HEK293T (cell line): ENCODE results near the gene AGPAT4.
"Not testable (repeated sequence)": the region's sequence is repeated elsewhere in the genome, so short reads cannot be mapped to it uniquely, and the experiment has no call there.

Experiments used
- CTCF ChIA-PET: fragments of 350-600 bp; formaldehyde crosslinking; extraction: SDS; loops from one replicate; lab custom pipeline; 2021; ENCODE audit warnings: antibody characterized with exemption, inconsistent platforms; lab: Yijun Ruan, JAX
- POLR2A ChIA-PET: fragments of 350-600 bp; formaldehyde crosslinking; extraction: SDS; loops from one replicate; lab custom pipeline; 2020; ENCODE audit warnings: antibody characterized with exemption, inconsistent platforms; lab: Yijun Ruan, JAX
- DNase-seq: peaks from one replicate; pipeline ENCODE4 v3.0.0; 2012; ENCODE audit warnings: mixed read lengths; ENCODE audit errors: extremely low spot score
- ARNT ChIP-seq: fragments of 450-650 bp; IDR thresholded peaks from 2 replicates; pipeline ENCODE4 v1.6.1; 2017; ENCODE audit warnings: mild to moderate bottlenecking
- BHLHE40 ChIP-seq: fragments of 450-650 bp; IDR thresholded peaks from 2 replicates; pipeline ENCODE4 v1.6.1; 2016; ENCODE audit warnings: mild to moderate bottlenecking, moderate library complexity, borderline replicate concordance
- CTBP1 ChIP-seq: fragments of 450-650 bp; IDR thresholded peaks from 2 replicates; pipeline ENCODE4 v1.6.1; 2016; ENCODE audit warnings: borderline replicate concordance
- ELF4 ChIP-seq: fragments of 450-650 bp; IDR thresholded peaks from 2 replicates; pipeline ENCODE4 v1.6.1; 2017; ENCODE audit warnings: antibody characterized with exemption
- FOXA1 ChIP-seq: fragments of 450-650 bp; IDR thresholded peaks from 2 replicates; pipeline ENCODE4 v1.6.1; 2016; ENCODE audit warnings: mild to moderate bottlenecking
- FOXK2 ChIP-seq: fragments of 450-650 bp; IDR thresholded peaks from 2 replicates; pipeline ENCODE4 v1.6.1; 2016; ENCODE audit warnings: mild to moderate bottlenecking
- FOXM1 ChIP-seq: fragments of 450-650 bp; IDR thresholded peaks from 2 replicates; pipeline ENCODE4 v1.6.1; 2017; ENCODE audit warnings: mild to moderate bottlenecking, borderline replicate concordance
- HDGF ChIP-seq: fragments of 450-650 bp; IDR thresholded peaks from 2 replicates; pipeline ENCODE4 v1.6.1; 2017; ENCODE audit warnings: antibody characterized with exemption, borderline replicate concordance
- L3MBTL2 ChIP-seq: fragments of 450-650 bp; conservative IDR thresholded peaks from 2 replicates; pipeline ENCODE4 v1.6.1; 2016; ENCODE audit warnings: mild to moderate bottlenecking
- LEF1 ChIP-seq: fragments of 450-650 bp; IDR thresholded peaks from 2 replicates; pipeline ENCODE4 v1.6.1; 2017; ENCODE audit warnings: mild to moderate bottlenecking, borderline replicate concordance
- NFRKB ChIP-seq: fragments of 450-650 bp; IDR thresholded peaks from 2 replicates; pipeline ENCODE4 v1.6.1; 2016; ENCODE audit warnings: mild to moderate bottlenecking, moderate library complexity
- PKNOX1 ChIP-seq: fragments of 450-650 bp; IDR thresholded peaks from 2 replicates; pipeline ENCODE4 v1.6.1; 2016
- SP1 ChIP-seq: fragments of 450-650 bp; IDR thresholded peaks from 2 replicates; pipeline ENCODE4 v1.6.1; 2017
- SUZ12 ChIP-seq: fragments of 450-650 bp; IDR thresholded peaks from 2 replicates; pipeline ENCODE4 v1.6.1; 2016; ENCODE audit warnings: mild to moderate bottlenecking
- TARDBP ChIP-seq: fragments of 450-650 bp; IDR thresholded peaks from 2 replicates; pipeline ENCODE4 v1.6.1; 2016
- ZNF384 ChIP-seq: fragments of 450-650 bp; IDR thresholded peaks from 2 replicates; pipeline ENCODE4 v1.6.1; 2016

AGPAT4 gene

GRCh38 chr6:161228096-161228495, 45.8 kb downstream of the AGPAT4 start:
- no peak for TF ChIP-seq FOXM1
- no peak for TF ChIP-seq L3MBTL2
- TF ChIP-seq SP1, result no peak
- no peak for TF ChIP-seq ELF4
- no peak for TF ChIP-seq SUZ12
- POLR2A ChIA-PET, result no interaction called here
- no peak for DNase-seq
- CTCF ChIA-PET, result no interaction called here

GRCh38 chr6:161227004-161227960, 46.6 kb downstream of the AGPAT4 start:
- TF ChIP-seq LEF1, result no peak
- no peak for TF ChIP-seq HDGF
- no peak for TF ChIP-seq BHLHE40
- no peak for TF ChIP-seq SUZ12
- TF ChIP-seq ELF4, result no peak
- TF ChIP-seq PKNOX1, result no peak
- TF ChIP-seq CTBP1, result no peak
- TF ChIP-seq ZNF384, result no peak
- no peak for TF ChIP-seq FOXA1
- TF ChIP-seq FOXK2, result no peak
- no peak for TF ChIP-seq FOXM1
- TF ChIP-seq TARDBP, result no peak
- no peak for TF ChIP-seq SP1
- no peak for TF ChIP-seq NFRKB
- no peak for TF ChIP-seq L3MBTL2
- TF ChIP-seq ARNT, result no peak
- CTCF ChIA-PET, result no interaction called here
- POLR2A ChIA-PET, result no interaction called here
- no peak for DNase-seq

- TF ChIP-seq ELF4, result no peak
- DNase-seq, result no peak
- ChIA-PET CTCF (no interaction called here), POLR2A (no interaction called here)
Observed at GRCh38 chr6:161226009-161226964, 47.6 kb downstream of the AGPAT4 start.

- ChIA-PET CTCF (no interaction called here), POLR2A (no interaction called here)
- TF ChIP-seq TARDBP (no peak), SUZ12 (no peak), HDGF (no peak), NFRKB (no peak), BHLHE40 (no peak)
- no peak for DNase-seq
Observed at GRCh38 chr6:161225681-161226008, 48.2 kb downstream of the AGPAT4 start.

- DNase-seq, CTCF ChIA-PET, POLR2A ChIA-PET: not testable (repeated sequence)
Observed at GRCh38 chr6:161224951-161225680, 48.7 kb downstream of the AGPAT4 start.

- CTCF ChIA-PET, result no interaction called here
- no peak for DNase-seq
- POLR2A ChIA-PET, result no interaction called here
- TF ChIP-seq ZNF384 (no peak), FOXA1 (no peak), CTBP1 (no peak), ARNT (no peak), BHLHE40 (no peak), FOXK2 (no peak), SP1 (no peak), FOXM1 (no peak), SUZ12 (no peak), ELF4 (no peak), NFRKB (no peak), LEF1 (no peak), TARDBP (no peak), HDGF (no peak), L3MBTL2 (no peak)
Observed at GRCh38 chr6:161223646-161224045, 50.2 kb downstream of the AGPAT4 start.

GRCh38 chr6:161222706-161223234, 51.1 kb downstream of the AGPAT4 start:
- ChIA-PET CTCF (no interaction called here), POLR2A (no interaction called here)
- no peak for TF ChIP-seq L3MBTL2
- TF ChIP-seq FOXK2, result no peak
- TF ChIP-seq SP1, result no peak
- TF ChIP-seq HDGF, result no peak
- TF ChIP-seq ZNF384, result no peak
- no peak for TF ChIP-seq LEF1
- TF ChIP-seq FOXA1, result no peak
- no peak for TF ChIP-seq ARNT
- no peak for TF ChIP-seq PKNOX1
- no peak for TF ChIP-seq FOXM1
- no peak for TF ChIP-seq BHLHE40
- no peak for TF ChIP-seq ELF4
- TF ChIP-seq NFRKB, result no peak
- no peak for DNase-seq
